Measurements from ENCODE around the gene TRAF3IP1. TPM values are rescaled to one million over a fixed set of nuclear protein-coding genes. Genes with fewer than 3 reads are reported as not detected.
A peak's percentile ranks its signal among the peaks of the same experiment; 100 is the strongest.

The TRAF3IP1 gene
- total and polyA plus RNA-seq, 5 donors, result 6.3 to 19.9 (median 16.9) TPM

- H3K4me1 ChIP-seq (ENCODE audit: control insufficient read depth, insufficient read depth, low read length), result peaks cover 7% of the 10 kb centered on the region
- 94% methylated on average over 12 of the region's 12 CpGs for WGBS
- no peak for ATAC-seq
- DNase-seq, result no peak
- no peaks in the 10 kb centered on the region for H3K27me3 ChIP-seq (ENCODE audit: control insufficient read depth, insufficient read depth)
- no peaks in the 10 kb centered on the region for H3K9me3 ChIP-seq (ENCODE audit: control insufficient read depth, low read length)
- intact Hi-C loops (cut with DNase I), result no loop called here
- H3K4me3 ChIP-seq (ENCODE audit: low read length), result no peak overlapping the region
- H3K27ac ChIP-seq (ENCODE audit: low read length), result no peak overlapping the region
These were observed 40.1 kb upstream of the TRAF3IP1 start for GRCh38 chr2:238280083-238280825.

DNA sequence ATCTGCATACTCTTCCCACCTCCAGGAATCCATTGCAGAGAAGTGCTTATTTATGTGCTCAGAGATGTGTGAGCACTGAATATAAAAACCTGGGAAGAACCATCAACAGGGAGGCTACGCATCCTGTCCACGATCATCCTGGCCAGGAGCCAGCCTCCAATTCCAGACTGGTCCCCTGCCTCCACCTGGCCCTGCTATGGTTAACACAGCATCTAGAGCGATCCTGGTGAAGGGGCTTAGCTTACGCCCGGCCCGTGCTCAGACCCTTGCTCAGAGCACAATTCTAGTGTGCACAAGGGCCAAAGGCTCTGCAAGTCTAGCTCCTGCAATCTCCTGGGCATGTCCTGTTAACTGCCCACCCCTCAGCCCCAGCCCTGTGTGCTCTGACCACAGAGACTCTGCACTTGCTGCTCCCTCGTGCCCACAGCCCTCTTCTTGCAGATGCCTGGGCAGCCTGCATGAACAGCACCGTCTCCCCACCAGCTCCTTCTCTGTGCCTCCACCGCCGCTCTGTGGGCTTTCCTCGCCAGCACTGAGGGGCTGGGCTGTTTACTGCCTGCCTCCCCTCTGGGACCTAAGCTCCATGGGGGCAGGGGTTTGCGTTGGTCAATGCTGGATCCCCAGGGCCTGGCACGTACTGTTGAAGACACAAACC, 38.4 kb upstream of the TRAF3IP1 start:
- Histone ChIP-seq H3K9me3 (ENCODE audit: control insufficient read depth, low read length) (no peaks in the 10 kb centered on the region), H3K4me3 (ENCODE audit: low read length) (no peak overlapping the region), H3K4me1 (ENCODE audit: control insufficient read depth, insufficient read depth, low read length) (peaks cover 7% of the 10 kb centered on the region), H3K27ac (ENCODE audit: low read length) (no peak overlapping the region), H3K27me3 (ENCODE audit: control insufficient read depth, insufficient read depth) (no peaks in the 10 kb centered on the region)
- no peak for ATAC-seq
- peak in 1 of 3 donors; percentile 59 for DNase-seq
- intact Hi-C loops (cut with DNase I), result no loop called here
- WGBS, result 87% methylated on average over 13 of the region's 13 CpGs

DNA sequence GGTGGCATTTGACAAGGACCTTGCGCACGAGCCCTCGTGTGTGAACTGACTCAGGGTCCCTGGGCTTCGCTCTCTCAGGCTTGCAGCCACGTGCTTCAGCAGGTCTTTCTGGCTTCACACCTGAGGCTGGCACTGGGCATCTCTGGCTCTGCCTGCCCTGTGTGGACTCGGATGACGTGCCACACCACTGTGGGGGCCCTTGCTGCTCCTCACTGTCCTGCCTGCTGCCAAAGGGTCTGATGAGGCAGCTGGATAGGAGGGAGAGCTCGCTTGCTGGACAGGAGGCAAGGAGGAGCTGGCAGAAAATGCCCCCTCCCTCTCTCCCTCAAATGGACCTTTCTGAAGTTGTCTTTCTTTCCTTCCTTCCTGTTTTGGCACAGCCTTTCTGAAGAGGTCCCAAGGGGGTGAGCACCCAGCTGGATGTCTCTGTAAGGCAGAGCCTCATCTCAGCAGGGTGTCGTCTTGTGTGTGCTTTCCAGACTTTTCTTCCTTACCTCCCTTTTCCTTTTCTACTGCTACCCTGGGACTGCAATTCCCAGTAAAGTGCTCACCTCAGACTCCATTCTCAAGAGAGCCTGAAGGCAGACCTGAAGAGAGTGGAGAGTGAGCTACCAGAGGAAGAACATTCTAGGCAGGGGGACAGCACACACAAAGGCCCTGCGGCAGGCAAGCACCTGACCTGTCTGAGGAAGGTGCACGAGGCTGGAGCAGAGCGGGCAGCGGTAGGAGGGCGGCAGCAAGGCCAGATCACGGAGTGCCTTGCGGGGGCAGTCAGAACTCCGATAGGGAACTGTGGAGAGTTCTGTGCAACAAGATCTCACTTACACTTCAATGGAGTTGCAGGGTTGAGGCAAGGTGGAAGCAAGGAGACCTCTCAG, 37.2 kb upstream of the TRAF3IP1 start:
- Histone ChIP-seq H3K27me3 (ENCODE audit: control insufficient read depth, insufficient read depth) (no peaks in the 10 kb centered on the region), H3K4me3 (ENCODE audit: low read length) (no peak overlapping the region), H3K9me3 (ENCODE audit: control insufficient read depth, low read length) (no peaks in the 10 kb centered on the region), H3K27ac (ENCODE audit: low read length) (no peak overlapping the region), H3K4me1 (ENCODE audit: control insufficient read depth, insufficient read depth, low read length) (peaks cover 10% of the 10 kb centered on the region)
- WGBS, result 91% methylated on average over 17 of the region's 17 CpGs
- intact Hi-C loops (cut with DNase I), result no loop called here
- DNase-seq (no peak), ATAC-seq (no peak)

DNA sequence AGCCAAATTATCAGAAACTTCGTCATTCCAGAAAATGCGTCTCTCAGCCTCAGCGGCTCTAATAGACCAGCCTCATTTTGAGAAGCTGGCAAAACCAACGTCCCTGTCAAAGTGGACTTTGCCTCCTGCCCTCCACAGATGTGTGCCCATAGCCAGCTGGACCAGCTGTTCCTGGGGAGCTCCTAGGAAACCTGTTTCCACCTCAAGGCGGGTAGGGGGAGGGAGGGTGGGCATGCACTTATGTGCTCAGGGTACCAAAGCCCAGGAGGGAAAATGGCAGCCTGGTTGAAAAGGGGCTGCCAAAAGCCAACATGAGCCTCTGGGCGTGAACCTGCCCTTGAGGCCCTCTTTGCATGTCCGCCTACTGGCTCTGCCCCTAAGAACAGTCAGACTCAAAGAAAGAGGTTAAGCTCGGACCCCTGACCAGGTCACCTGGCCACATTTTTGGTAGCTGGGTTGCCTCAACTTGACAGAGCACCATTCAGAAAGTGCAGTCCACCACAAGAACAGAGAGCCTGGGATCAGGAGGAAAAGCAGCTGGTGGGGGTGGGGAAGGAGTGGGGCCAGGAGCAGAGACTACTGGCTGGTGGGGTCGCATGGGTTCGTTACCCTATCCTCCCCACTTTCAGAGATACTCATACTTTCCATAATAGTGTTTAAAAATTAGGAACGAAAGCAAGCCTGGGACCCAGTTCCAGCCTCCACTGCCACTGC, 35.4 kb upstream of the TRAF3IP1 start:
- no peak for DNase-seq
- 83% methylated on average over 11 of the region's 11 CpGs for WGBS
- intact Hi-C loops (cut with DNase I), result no loop called here
- no peak for ATAC-seq
- Histone ChIP-seq H3K9me3 (ENCODE audit: control insufficient read depth, low read length) (no peaks in the 10 kb centered on the region), H3K4me1 (ENCODE audit: control insufficient read depth, insufficient read depth, low read length) (peaks cover 10% of the 10 kb centered on the region), H3K4me3 (ENCODE audit: low read length) (no peak overlapping the region), H3K27me3 (ENCODE audit: control insufficient read depth, insufficient read depth) (no peaks in the 10 kb centered on the region), H3K27ac (ENCODE audit: low read length) (peak overlapping the region; percentile 57)

DNA sequence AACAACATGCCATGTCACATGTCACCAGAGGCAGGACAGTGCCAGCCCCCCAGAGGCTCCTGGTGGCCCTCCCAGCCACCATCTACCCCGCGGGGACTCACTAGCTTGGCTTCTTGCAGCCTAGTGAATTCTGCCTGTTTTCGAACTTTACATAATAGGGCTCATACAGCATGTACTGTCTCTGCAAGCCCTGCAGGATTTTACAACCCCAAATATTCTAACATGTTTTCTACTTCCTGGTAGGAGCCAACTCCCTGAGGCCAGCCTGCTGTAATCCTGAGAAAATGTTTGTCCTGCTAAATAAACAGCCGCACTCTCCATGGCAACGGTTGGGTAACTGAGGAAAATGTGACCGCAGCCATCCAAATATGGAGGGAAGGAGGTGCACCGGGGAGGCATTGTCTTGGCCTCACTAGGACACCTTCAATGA, 34.6 kb upstream of the TRAF3IP1 start:
- DNase-seq (peak; percentile 83 to 91 (median 84)), ATAC-seq (peak; percentile 43 to 60)
- H3K27ac ChIP-seq (ENCODE audit: low read length), result peak overlapping the region; percentile 87
- H3K9me3 ChIP-seq (ENCODE audit: control insufficient read depth, low read length), result no peaks in the 10 kb centered on the region
- H3K4me1 ChIP-seq (ENCODE audit: control insufficient read depth, insufficient read depth, low read length), result peaks cover 10% of the 10 kb centered on the region
- no peaks in the 10 kb centered on the region for H3K27me3 ChIP-seq (ENCODE audit: control insufficient read depth, insufficient read depth)
- H3K4me3 ChIP-seq (ENCODE audit: low read length), result no peak overlapping the region
- 46% methylated on average over 7 of the region's 7 CpGs for WGBS
- intact Hi-C loops (cut with DNase I), result no loop called here

DNA sequence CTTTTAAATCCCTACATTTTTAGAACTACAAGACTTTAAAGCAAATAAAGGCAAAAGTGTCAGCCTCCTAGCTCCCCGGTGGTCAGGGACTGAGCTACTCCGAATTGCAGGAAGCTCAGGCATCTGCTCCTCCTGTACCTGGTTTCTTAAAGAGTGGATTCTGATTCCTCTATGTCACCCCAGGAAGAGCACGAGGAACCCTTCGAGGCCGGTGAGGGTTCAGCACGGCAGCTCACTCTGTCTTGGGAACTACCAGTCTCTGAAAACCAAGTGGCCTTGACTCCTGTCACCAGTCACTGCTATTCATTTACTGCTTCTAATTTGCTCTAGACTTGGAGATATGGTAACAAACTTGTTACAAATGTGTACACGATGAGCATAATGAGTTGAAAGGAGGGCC, 34.2 kb upstream of the TRAF3IP1 start:
- Histone ChIP-seq H3K9me3 (ENCODE audit: control insufficient read depth, low read length) (no peaks in the 10 kb centered on the region), H3K4me1 (ENCODE audit: control insufficient read depth, insufficient read depth, low read length) (peaks cover 10% of the 10 kb centered on the region)
- no peak for DNase-seq

DNA sequence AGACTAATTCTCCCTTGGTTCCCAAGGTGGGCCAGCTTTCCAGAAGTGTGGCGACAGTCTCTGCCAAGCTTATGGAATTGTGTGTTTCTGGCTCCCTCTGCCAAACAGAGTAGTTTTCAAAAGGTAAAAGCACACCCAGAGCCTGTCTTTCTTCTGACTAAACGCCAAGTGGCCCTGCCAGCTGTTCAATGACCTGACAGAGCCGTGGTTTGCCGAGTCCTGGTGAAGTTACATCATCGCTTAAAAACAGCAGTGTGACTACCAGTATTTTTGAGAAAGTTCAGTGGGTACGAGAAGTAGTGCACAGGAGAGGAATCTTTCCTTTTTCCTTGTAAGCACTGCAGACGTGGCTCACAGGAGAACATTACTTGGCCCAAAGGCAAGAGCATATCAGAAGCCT, 33.8 kb upstream of the TRAF3IP1 start:
- intact Hi-C loops (cut with DNase I), result no loop called here
- no peaks in the 10 kb centered on the region for H3K27me3 ChIP-seq (ENCODE audit: control insufficient read depth, insufficient read depth)
- peaks cover 10% of the 10 kb centered on the region for H3K4me1 ChIP-seq (ENCODE audit: control insufficient read depth, insufficient read depth, low read length)
- no peak overlapping the region for H3K4me3 ChIP-seq (ENCODE audit: low read length)
- no peaks in the 10 kb centered on the region for H3K9me3 ChIP-seq (ENCODE audit: control insufficient read depth, low read length)
- ATAC-seq (peak in 1 of 2 donors; percentile 1), DNase-seq (peak in 2 of 3 donors; percentile 59 to 79)
- H3K27ac ChIP-seq (ENCODE audit: low read length), result peak overlapping the region; percentile 87
- whole genome bisulfite sequencing, result 31% methylated on average over 7 of the region's 7 CpGs

More for the DNA sequence above, 34.2 kb upstream of the TRAF3IP1 start:
- Histone ChIP-seq H3K4me3 (ENCODE audit: low read length) (no peak overlapping the region), H3K27me3 (ENCODE audit: control insufficient read depth, insufficient read depth) (no peaks in the 10 kb centered on the region), H3K27ac (ENCODE audit: low read length) (peak overlapping the region; percentile 87)
- 45% methylated on average over 7 of the region's 7 CpGs for WGBS
- no peak for ATAC-seq
- intact Hi-C loops (cut with DNase I), result no loop called here

DNA sequence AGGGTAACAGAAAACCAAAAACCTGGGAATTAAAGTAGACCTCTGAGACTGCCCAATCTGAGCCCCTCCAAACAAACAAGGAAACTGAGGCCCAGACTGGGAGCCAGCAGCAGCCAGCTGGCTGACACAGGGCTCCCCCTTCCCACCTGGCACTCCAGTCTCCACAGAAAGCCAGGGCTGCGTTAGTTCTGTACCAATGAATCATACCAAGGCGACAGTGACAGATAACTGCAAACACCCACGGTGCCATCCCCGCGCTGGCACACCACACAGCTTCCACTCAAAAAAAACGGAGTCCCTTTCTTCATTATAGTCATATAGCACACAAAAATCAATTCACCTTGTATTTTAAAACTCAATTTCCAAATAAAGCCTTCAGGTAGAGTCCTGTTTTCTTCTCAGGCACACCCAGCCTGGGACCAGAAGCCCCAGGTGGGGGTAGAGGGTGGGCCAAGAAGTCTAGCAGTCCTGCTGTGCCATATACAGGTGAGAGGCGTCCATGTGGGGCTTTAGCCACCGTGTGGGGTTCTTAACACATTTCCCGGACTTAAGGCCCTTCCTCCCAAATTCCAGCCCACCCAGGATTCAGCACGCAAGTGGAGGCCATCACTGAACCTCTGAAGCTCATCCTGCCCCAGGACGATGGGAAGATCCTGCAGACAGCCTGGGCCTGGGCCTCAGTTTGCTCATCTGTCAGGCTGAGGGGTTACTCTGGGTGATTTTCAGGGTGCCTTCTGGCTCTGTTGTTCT, 33.2 kb upstream of the TRAF3IP1 start:
- peak overlapping the region; percentile 82 for H3K4me3 ChIP-seq (ENCODE audit: low read length)
- intact Hi-C loops (cut with DNase I), result no loop called here
- no peaks in the 10 kb centered on the region for H3K27me3 ChIP-seq (ENCODE audit: control insufficient read depth, insufficient read depth)
- H3K4me1 ChIP-seq (ENCODE audit: control insufficient read depth, insufficient read depth, low read length), result peaks cover 10% of the 10 kb centered on the region
- 58% methylated on average over 11 of the region's 11 CpGs for WGBS
- peak overlapping the region; percentile 87 for H3K27ac ChIP-seq (ENCODE audit: low read length)
- H3K9me3 ChIP-seq (ENCODE audit: control insufficient read depth, low read length), result no peaks in the 10 kb centered on the region
- no peak for ATAC-seq
- no peak for DNase-seq

- DNase-seq, result peak; percentile 67 to 86 (median 86)
These were observed 32.3 kb upstream of the TRAF3IP1 start, which contains the start of gene PER2 for GRCh38 chr2:238287737-238288649. Gene PER2 (minus strand): TSS chr2:238288610. CDS start chr2:238277936, 10,674 bp downstream.

More at GRCh38 chr2:238287737-238288649, 32.3 kb upstream of the TRAF3IP1 start, which contains the start of gene PER2:
- no peaks in the 10 kb centered on the region for H3K9me3 ChIP-seq (ENCODE audit: control insufficient read depth, low read length)
- peak within 1 kb of the TSS; percentile 87 for H3K27ac ChIP-seq (ENCODE audit: low read length)
- peak; percentile 2 to 20 for ATAC-seq
- H3K4me3 ChIP-seq (ENCODE audit: low read length), result peak within 1 kb of the TSS; percentile 82
- 1% methylated on average over 65 of the region's 65 CpGs for WGBS
- peaks cover 10% of the 10 kb centered on the region for H3K4me1 ChIP-seq (ENCODE audit: control insufficient read depth, insufficient read depth, low read length)
- intact Hi-C loops (cut with DNase I), result no loop called here
- H3K27me3 ChIP-seq (ENCODE audit: control insufficient read depth, insufficient read depth), result no peaks in the 10 kb centered on the region

Measured in right cardiac atrium (tissue), 5 donors.